Lung (tissue), 12 donors: ENCODE measurements around the gene TBC1D1. TPM values are rescaled to one million over a fixed set of nuclear protein-coding genes. Genes with fewer than 3 reads are reported as not detected.

Source experiments
- ATAC-seq: fragments of 200-7000 bp; cut with Tn5 transposase; one replicate; pipeline ENCODE4 v1.9.1; 2020; ENCODE audit warnings: moderate number of reproducible peaks; ENCODE audit not compliant: insufficient read depth, low FRiP score
- DNase-seq, 3 donors: peaks; one replicate each; pipeline ENCODE4 v3.0.0-alpha.2; 2013 to 2017
- H3K27ac ChIP-seq, 2 donors: one replicate each; pipeline ENCODE4 v1.5.1; 2013; ENCODE audit warnings: mild to moderate bottlenecking in 2 of 2, moderate library complexity in 2 of 2, control low read depth in 1 of 2, inconsistent platforms in 1 of 2, low read depth in 1 of 2, low read length in 1 of 2
- H3K27me3 ChIP-seq, 3 donors: one replicate each; pipeline ENCODE4 v1.5.1; 2013; ENCODE audit warnings: low read length in 2 of 3; ENCODE audit not compliant: control insufficient read depth in 3 of 3, insufficient read depth in 3 of 3
- H3K36me3 ChIP-seq, 4 donors: one replicate each; pipeline ENCODE4 v1.5.1; 2013; ENCODE audit warnings: low read length in 4 of 4, mild to moderate bottlenecking in 1 of 4, moderate library complexity in 1 of 4; ENCODE audit not compliant: control insufficient read depth in 4 of 4, insufficient read depth in 4 of 4
- H3K4me1 ChIP-seq, 5 donors: one replicate each; pipeline ENCODE4 v1.5.1; 2013; ENCODE audit warnings: low read length in 5 of 5, mild to moderate bottlenecking in 2 of 5, moderate library complexity in 1 of 5; ENCODE audit not compliant: control insufficient read depth in 5 of 5, insufficient read depth in 5 of 5
- H3K4me3 ChIP-seq: one replicate; pipeline ENCODE4 v1.5.1; 2013; ENCODE audit warnings: mild to moderate bottlenecking, control low read depth, moderate library complexity
- H3K9ac ChIP-seq, 2 donors: one replicate each; pipeline ENCODE4 v1.5.1; 2013; ENCODE audit warnings: low read length in 2 of 2, control low read depth in 1 of 2; ENCODE audit not compliant: insufficient read depth in 1 of 2
- H3K9me3 ChIP-seq, 4 donors: one replicate each; pipeline ENCODE4 v1.5.1; 2013; ENCODE audit warnings: low read length in 3 of 4, mild to moderate bottlenecking in 1 of 4, moderate library complexity in 1 of 4; ENCODE audit not compliant: control insufficient read depth in 4 of 4, insufficient read depth in 3 of 4
- CTCF ChIP-seq: IDR thresholded peaks from 2 replicates; pipeline ENCODE4 v1.5.1; 2012; ENCODE audit warnings: mild to moderate bottlenecking; ENCODE audit errors: control extremely low read depth, extremely low read depth
- WGBS, 2 donors: extraction: QIAGEN DNeasy Blood & Tissue Kit; methylation state at CpG; one replicate each; pipeline ENCODE4 v1.1.7; 2013; 5-methylcytosine and 5-hydroxymethylcytosine counted together
- polyA plus RNA-seq, 2 donors: library from polyadenylated mRNA; stranded (reverse); fragments of 200-250 nt; gene quantifications; one replicate each; pipeline ENCODE4 v1.2.1, GENCODE V29; 2013
- total RNA-seq, 2 donors: library from RNA; depleted of rRNA in 1 of 2; stranded (reverse); fragments of >200 nt in 1 of 2; gene quantifications; one replicate each; pipeline ENCODE4 v1.2.1, GENCODE V29; 2014 to 2021
- donor health status: control.
- donor health status: control.
- donor health status: Bipolar disorder and iron deficiency.
- donor health status: healthy.
- donor health status: DM: yes; HTN: yes; CAD: no.

Gene TBC1D1
- total and polyA plus RNA-seq, 4 donors, result 23.6 to 71.1 (median 43.9) TPM

DNA sequence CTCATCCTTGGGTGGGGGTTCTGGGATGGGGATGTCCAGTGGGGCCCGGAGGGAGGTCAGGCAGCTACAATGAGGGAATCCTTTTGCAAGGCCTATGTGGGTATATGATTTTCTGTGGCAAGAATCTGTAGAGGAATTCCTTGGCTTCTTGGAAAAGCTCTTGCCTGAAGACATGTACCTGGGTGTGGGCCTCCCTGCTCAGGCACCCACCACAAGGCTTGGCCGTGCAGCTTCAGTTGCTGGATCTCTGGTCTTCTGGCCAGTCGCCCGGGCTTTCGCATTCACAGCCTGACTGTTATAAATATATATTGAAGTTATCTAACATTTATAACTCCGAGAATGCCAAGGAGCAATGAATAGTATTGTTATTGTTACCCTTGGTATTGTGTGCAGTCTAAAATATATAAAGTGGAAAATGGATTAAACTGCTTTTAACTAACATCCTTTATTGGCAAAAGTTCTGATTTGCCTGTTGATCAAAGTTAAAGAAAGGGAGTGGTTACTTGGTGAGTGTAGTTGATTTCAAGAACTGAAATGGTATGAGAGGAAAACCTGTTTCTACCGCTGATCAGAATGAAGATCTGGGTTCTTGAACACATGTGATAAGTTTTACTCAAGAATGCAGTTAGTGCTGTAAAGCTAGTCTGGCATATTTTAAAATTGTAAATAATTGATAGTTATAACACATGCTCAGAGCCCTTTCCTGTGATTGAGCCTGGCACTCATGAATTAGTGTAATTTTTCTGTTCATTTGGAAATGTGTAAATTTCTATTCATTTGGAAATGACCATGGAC, 105.3 kb downstream of the TBC1D1 start:
- H3K4me3 ChIP-seq, result no peak overlapping the region
- no peak for ATAC-seq
- no peaks in the 10 kb centered on the region for H3K36me3 ChIP-seq
- H3K9ac ChIP-seq, result no peak overlapping the region
- WGBS, 2 donors, result 75 to 84% methylated on average over 7 of the region's 7 CpGs
- TF ChIP-seq CTCF, result no peak
- peaks cover 2 to 25% (median 12%) of the 10 kb centered on the region in 5 donors for H3K4me1 ChIP-seq
- H3K9me3 ChIP-seq, result no peaks in the 10 kb centered on the region
- peak in 1 of 3 donors; percentile 32 for DNase-seq
- H3K27me3 ChIP-seq, result no peaks in the 10 kb centered on the region
- no peak overlapping the region for H3K27ac ChIP-seq

DNA sequence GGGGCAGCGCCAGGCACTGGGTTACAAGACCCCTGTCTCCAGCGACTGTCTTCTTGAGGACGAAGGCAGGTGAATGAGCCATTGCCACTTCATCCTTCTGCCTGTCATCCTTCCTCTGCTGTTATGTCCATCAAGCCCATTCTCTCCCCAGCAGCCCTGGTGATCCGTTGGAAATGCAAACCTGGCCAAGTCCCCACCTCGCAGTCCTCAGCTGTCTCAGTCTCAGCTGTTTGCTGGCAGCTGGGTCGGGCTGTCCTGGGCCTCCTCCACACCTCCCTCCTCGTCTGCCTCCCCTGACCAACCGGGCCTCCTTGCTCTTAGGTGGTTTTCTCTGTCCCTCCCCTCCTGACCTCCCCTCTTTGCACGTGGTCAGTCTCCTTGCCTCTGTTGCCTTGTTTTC, 107.3 kb downstream of the TBC1D1 start:
- DNase-seq (no peak), ATAC-seq (no peak)
- no peaks in the 10 kb centered on the region for H3K9me3 ChIP-seq
- no peak for TF ChIP-seq CTCF
- H3K4me1 ChIP-seq, result peaks cover 2 to 27% (median 11%) of the 10 kb centered on the region in 5 donors
- H3K27me3 ChIP-seq, result no peaks in the 10 kb centered on the region
- 89 to 91% methylated on average over 9 of the region's 9 CpGs for WGBS, 2 donors
- no peak overlapping the region for H3K27ac ChIP-seq
- no peak overlapping the region for H3K4me3 ChIP-seq
- H3K36me3 ChIP-seq, result no peaks in the 10 kb centered on the region
- no peak overlapping the region for H3K9ac ChIP-seq

DNA sequence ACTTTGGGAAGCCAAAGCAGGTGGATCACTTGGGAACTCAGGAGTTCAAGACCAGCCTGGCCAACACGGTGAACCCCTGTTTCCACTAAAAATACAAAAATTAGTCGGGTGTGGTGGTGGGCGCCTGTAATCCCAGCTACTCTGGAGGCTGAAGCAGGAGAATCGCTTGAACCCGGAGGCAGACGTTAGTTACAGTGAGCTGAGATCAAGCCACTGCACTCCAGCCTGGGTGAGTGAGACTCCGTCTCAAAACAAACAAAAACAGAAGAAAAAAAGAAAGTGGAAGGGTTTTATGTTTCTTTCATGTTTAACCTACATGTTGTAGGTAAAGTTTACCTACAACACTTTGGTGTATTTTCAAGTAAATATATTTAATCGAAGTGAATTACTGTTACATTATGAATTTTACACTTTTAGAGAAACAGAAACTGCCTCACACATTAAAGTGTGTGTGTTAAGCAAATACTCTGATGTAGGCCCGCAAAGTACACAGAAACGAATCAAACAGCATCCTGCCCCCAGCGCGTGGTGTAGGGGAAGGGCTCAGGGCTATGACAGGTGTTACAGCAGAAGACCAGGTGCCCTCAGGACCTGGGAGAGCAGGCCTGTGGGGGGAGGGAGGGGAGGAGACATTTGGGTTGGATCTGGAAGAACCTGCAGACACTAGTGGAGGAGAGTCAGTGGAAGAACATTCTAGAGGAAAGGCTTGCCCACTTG, 108.3 kb downstream of the TBC1D1 start:
- no peak for TF ChIP-seq CTCF
- Histone ChIP-seq H3K9ac (no peak overlapping the region), H3K36me3 (no peaks in the 10 kb centered on the region), H3K4me3 (no peak overlapping the region), H3K9me3 (no peaks in the 10 kb centered on the region), H3K27ac (no peak overlapping the region), H3K4me1 (peaks cover 2 to 26% (median 12%) of the 10 kb centered on the region in 5 donors), H3K27me3 (no peaks in the 10 kb centered on the region)
- peak in 2 of 3 donors; percentile 35 to 56 for DNase-seq
- WGBS, 2 donors, result 77 to 89% methylated on average over 12 of the region's 12 CpGs
- ATAC-seq, result no peak
